ENCODE measurements around the gene TRIM46.
"Not testable (repeated sequence)": the region's sequence is repeated elsewhere in the genome, so short reads cannot be mapped to it uniquely, and the experiment has no call there.

The TRIM46 gene

DNA sequence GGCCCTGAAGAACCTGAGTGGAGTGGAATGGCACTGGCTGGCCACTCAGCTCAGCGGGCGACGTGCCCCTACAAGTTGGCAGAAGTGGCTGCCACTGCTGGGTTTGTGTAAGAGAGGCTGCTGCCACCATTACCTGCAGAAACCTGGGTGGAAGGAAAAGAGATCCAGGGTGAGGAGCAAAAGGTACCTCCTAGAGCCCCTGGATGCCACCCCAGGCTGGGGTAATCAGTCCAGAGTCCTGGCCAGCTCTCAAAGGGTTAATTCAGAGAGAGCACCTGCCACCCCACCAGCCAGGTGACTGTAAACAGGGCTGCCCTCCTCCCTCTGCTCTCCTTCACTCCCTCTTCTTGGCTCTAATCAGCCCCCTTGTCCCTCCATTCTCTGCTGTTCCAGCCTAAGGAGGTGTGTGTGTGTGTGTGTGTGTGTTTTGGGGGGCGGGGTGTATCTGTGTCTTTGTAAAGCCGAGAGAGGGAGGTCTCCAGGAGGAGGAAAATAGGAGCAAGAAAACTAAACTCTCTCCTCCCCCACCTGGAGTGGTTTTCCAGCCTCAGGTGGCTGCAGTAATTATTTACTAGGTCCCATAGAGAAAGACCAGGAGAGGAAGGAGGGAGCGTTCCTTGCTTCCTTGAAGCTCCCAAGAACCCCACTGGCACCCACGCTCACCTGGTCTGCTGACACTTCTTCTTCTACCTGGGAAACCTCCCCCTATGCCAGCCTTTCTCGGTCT, 12.6 kb downstream of the TRIM46 start:
- DNase-seq (ENCODE audit: low read depth in 2 of 2), result no peak

DNA sequence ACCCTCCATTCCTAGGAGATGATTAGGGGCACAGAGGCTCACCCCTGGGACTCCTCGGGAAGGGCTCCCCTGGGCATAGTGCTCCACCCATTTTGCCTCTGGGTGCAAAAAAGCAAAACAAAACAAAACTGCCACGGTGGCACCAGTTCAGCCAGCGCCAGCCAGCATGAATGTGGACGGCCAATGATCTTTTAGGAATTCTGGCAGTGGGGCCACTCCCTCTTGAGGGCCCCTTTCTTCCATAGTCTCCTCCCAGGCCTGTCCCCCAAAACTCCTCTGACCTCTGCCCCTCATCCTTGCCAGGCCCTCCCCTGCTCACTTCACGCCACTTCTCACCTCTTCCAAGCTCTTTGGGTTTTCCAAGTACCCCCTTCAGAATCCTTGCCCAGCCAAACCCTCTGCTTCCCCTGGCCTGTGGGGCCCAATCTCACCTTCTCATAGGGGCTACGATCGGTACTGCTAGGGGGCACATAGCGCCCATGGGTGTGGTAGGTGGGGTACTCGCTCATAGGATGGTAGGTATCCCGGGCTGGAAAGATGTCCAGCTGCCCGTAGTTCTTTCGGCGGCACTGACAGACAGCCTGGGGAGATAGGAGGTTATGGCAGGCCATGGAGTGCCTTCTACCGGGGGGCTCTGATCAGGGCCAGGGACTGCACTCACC, 13.3 kb downstream of the TRIM46 start:
- DNase-seq (ENCODE audit: low read depth in 2 of 2), result no peak

DNA sequence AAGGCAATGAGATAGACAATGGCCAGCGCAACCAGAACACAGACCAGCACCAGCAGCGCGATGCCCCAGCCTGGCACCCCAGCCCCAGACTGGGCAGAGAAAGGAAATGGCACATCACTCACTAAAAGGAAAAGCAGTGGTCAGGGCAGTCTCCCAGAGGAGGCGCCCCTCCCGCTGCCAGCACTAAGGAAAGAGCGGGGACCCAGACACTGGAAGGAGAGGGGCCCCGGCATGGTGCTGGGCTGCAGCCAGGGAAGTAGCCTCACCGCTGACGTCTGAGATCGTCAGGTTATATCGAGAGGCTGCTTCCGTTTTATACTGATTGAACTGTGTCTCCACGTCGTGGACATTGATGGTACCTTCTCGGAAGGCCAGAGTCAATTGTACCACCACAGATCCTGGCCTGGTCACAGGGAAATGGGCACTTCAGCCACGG, 13.8 kb downstream of the TRIM46 start:
- DNase-seq (ENCODE audit: low read depth in 2 of 2), result no peak

GRCh38 chr1:155188268-155188667, 14.6 kb downstream of the TRIM46 start:
- no peak for DNase-seq (ENCODE audit: low read depth in 2 of 2)

- DNase-seq (ENCODE audit: low read depth in 2 of 2), result not testable (repeated sequence)
Observed at GRCh38 chr1:155189926-155190325, 16.3 kb downstream of the TRIM46 start.

GRCh38 chr1:155191904-155192303, 18.3 kb downstream of the TRIM46 start:
- DNase-seq (ENCODE audit: low read depth in 2 of 2), result no peak

DNA sequence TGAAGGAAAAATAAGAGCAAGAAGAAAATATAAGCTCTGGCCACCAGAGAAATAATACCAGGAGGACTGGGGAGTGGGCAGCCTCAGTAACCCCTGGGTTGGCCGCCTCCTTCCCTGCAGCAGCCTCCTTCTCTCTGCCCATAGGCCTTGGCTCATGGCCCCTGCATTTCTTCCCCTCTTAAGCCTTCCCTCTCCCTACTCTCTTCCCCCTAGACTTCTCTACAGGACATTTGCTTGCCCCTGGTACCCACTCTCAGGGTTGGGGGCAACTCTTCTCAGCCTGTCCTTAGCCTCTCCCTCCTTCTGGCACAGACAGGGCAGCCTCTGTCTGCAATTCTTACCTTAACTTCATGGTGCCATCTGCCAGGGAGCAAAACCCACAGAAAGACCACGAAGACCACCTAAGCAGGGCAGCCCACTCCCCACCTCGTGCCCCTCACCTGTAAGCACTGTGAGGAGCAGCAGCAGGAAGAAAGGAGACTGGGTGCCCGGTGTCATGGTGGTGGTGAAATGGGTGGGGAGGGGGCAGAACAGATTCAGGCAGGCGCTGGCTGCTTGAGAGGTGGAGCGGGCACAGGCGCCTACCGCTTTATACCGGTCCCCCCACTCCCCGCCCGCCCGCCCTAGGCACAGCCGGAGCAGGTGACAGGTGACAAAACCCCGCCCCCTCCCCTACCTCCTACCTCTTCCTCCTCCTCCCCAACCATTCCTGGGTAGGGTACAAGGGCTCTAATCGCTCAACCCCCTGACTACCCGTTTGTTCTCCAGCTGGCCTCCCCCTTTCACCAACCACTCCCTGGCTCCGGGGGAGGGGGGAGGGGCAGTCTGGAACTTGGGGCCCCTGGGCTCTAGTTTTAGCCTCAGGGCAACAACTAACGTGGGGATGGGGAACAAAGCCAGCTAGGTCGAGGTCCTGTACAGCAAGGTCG, 19.0 kb downstream of the TRIM46 start:
- DNase-seq (ENCODE audit: low read depth in 2 of 2), result peak in 1 of 2 donors; percentile 14

DNA sequence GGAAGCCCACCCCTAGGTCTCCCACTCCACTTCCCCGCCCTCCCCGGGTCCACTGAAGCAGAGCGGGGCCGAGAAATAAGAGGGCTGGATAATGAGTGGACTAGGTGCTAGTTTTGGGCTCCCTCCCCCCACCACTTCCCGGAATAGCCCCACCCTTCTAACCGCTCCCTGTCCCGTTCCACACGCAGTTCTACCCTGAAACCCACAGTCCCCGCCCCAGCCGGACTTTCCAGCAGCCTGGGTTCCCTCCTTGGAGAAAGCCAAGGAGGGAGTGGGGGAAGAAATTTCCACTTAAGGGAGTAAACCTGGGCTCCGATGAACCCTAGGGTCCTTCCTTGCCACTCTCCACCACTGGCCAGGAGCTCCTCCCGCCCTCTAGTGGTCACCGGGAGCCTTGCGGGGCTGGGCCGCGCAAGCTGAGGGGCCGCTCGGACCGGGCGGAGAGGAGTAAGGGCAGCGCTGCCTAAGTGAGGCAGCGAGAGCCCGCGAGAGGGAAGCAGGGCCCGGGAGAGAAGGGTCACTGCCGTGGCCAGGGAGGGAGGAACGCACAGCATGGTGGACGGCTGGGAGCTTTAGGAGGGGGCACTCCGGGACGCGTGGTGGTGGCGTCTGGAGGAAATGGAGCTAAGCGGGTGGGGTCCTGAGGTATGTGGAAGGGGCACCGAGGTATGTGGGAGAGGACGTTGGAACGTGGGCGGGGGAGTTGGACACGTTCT, 19.8 kb downstream of the TRIM46 start:
- DNase-seq (ENCODE audit: low read depth in 2 of 2), result peak; percentile 42 to 52

GRCh38 chr1:155193991-155194240, 20.3 kb downstream of the TRIM46 start:
- not testable (repeated sequence) for DNase-seq (ENCODE audit: low read depth in 2 of 2)

DNA sequence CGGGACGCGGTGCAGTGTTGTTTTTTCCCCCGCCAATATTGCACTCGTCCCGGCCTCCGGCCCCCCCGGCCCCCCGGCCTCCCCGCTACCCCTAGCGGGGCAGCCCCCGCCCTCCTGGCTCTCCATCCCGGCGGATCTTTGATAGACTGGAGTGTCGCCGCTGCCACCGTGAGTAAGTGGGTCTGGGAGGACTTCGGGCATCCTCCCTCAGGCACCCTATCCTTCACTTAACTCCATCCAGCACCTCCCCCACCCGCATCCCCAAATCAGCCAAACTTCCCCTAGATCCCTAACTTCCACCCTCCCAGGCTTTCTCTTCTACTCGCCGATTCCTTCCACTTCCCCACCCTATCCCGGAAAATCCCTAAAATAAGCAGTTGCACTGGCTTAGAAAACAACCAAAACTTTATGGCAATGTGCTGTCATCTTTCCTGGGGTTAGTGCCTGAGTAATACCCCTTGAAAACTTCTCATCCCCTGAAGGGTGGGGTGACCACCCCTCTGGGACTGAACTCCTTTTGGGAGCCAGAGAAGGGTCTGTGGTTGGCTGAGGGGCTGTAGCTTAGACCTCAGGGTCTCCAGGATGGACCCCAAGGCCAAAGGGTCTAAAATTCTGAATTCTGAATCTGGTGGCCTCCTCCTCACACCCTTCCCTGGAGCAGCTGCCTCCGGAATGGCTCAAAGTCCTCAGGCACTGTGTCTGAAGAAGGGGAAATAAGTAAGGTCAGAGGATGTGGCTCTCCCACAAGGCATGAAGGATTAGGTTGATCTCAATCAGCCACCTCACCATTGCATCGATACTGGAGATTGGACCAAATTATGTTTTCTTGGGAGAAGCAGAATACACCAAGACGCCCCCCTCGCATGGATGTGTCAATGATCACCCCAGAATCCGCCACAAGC, 21.8 kb downstream of the TRIM46 start:
- no peak for DNase-seq (ENCODE audit: low read depth in 2 of 2)

DNA sequence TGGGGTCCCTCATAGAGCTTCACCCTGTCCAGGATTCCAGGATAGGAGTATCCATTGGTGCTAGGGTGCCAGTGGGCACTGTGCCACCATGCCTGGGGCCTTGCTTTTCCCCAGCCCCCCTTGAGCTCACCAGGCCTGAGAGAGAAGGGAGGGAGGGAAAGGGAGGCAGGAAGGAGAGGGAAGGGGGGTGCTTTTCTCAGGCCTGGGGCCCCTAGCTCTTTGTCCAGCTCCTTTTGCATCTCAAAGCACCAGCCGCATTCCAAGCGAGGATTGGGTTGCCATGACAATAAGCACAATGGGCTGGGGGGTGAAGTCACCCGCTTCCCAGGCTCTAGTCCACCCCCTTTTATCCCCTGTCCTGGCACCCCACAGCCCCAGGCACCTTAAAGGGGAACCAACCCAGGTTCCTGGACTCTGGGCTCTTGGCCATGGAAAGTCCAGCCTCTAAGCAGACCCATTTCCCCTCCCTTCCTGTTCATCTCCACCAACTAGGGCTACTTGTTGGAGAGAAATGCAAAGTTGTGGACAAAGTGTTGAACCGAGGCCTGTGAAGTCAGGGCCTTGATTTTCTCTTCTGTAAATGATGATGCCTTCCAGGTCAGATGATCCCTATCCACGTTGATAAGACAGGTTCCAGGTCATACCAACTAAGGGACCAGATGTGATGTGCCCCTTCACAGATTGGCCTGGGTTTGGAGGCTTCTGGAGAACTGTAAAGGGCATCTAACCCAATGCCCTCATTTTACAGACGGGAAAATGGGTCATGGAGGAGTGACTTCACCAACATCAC, 22.6 kb downstream of the TRIM46 start:
- DNase-seq (ENCODE audit: low read depth in 2 of 2), result no peak

DNA sequence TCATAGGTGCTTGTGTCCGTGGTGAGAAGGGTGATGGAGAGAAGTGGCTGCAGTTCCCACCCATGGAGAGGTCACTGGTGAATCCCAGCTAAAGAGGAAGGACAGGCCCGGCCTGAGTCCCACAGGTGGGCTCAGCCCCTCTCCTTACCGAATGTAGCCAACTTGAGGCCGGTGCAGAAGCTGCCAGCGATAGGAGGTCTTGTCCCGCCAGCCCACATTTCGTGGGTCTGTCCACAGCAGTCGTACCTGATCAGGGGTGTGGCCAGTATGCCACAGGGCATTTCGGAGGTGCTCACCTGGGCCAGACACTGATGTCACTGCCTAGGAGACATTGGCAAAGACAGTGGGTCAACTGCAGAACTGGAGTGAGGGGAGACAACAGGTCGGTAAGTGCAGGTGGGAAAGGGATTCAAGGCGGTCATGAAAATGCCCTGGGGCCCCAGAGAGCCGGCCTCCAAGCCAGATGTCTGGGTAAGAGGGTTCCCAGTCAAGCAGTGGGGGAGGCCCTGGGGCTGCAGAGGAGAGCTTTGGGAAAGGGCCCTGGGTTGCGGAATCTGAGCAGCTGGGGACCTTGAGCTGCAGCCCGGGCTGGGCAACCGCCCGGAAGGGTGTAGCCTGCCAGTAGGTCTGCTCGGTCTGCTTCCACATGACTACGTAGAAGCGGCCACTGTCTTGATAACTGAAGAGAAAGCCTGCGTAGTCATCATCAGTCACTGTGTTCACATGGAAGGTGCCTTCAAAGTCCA, 23.4 kb downstream of the TRIM46 start:
- DNase-seq (ENCODE audit: low read depth in 2 of 2), result no peak

DNA sequence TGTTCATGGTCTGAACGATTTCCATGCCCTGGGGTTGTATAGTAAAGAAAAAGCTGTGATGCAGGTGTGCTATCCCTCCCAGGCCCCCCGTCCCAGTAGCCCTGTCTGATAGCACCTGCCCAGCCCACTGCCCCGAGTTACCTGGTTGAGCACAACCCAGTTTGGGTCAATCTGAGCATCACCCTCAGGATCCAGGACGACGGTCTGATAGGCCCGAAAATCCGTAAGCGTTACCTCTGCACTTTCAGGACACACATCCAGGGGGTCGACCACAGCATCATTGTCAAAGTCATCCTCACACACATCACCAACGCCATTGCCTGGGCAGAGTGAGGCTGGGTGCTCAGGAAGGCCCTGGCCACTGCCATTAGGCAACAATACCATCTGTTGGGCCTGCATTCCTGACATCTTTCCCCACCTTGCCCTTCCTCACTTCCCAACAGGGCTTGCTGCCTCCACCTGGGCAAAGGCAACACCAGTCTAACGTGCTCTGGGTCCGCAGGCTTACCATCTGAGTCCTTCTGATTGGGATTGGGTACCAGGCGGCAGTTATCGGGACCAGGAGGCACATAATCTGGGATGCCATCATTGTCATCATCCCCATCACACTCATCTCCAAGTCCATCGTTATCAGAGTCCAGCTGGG, 24.4 kb downstream of the TRIM46 start:
- no peak for DNase-seq (ENCODE audit: low read depth in 2 of 2)

DNA sequence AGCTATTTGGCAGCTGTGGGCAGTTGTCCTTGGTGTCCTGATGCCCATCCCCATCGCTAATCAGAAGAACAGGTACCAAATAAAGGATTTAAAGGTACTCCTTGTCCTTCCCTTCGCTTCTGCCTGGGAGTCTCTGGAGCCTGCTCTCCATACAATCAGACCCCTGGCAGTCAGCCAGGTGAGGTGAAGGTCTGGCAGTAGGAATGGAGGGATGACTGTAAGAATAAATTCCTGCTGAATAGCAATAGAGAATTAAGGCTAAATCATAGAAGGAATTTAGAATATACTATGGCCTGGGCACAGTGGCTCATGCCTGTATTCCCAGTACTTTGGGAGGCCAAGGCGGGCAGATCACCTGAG, 24.9 kb downstream of the TRIM46 start:
- DNase-seq (ENCODE audit: low read depth in 2 of 2), result no peak

GRCh38 chr1:155199792-155200191, 26.1 kb downstream of the TRIM46 start:
- no peak for DNase-seq (ENCODE audit: low read depth in 2 of 2)

GRCh38 chr1:155200920-155201319, 27.3 kb downstream of the TRIM46 start:
- no peak for DNase-seq (ENCODE audit: low read depth in 2 of 2)

DNA sequence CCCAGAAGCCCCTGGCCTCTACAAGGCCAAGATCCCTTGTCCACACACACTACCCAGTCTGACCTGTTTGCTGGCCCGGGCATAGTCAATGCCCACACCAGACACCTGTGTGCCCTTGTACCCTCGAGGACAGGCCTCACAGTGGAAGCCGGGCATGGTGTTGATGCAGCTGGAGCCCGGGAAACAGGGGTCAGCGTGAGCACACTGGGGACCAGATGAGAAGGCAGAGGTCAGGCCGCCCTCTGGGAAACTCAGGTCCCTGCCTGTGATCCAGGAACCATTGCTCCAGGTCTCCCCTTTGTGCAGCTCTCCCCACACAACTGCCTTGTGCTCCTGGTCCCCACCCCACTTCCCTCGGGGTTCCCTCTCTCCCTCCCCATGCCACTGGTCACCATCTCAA, 28.5 kb downstream of the TRIM46 start:
- no peak for DNase-seq (ENCODE audit: low read depth in 2 of 2)

DNA sequence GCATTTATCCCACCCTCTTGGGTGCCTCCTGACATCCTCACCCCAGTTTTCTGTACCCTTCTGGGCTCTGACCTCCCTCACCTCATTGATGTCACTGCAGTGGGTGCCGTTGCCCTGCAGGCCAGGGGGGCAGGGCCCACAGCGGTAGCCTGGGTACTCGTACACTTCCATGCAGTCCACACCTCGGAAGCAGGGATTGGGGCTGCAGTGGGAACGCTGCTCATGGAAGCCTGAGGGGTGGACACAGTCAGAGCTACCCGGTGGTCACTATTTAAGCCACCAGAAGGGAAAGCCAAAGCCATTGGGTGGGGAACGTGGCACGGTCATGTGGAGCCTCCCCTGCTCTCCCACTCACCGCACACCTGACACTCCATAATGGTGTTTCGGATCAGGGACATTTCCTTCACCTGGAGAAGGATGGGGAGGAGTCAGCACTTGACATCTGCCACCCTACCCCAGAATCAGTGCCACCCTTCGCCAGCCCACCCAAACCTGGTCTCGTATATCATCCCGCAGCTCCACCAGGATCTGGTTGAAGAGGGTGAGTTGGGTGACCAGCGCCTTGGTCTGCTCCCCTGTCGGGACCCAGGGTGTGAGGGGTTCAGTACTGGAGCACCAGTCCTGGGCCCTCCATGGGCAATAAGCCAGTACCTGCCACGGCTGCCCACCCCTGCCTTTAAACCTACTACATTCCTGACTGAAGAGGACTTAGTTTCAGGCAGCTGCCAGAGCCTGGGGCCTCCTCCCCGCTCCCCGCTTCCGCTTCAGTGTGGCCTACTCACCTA, 29.3 kb downstream of the TRIM46 start:
- DNase-seq (ENCODE audit: low read depth in 2 of 2), result no peak

Data from stimulated activated CD8-positive, alpha-beta memory T cell treated with anti-CD3 and anti-CD28 coated beads, Interleukin-15, amount 100 ng/mL, for 4 hours (primary cell).